Breast epithelium (tissue), 3 donors: Measurements from ENCODE around the gene LCN10.
"Not testable (repeated sequence)": the region's sequence is repeated elsewhere in the genome, so short reads cannot be mapped to it uniquely, and the experiment has no call there.

ENCODE experiments used
- CTCF ChIP-seq, 3 donors: fragments of 450-650 bp; IDR thresholded peaks; one replicate each; pipeline ENCODE4 v1.5.1; 2016 to 2017; ENCODE audit warnings: antibody characterized with exemption in 3 of 3, mild to moderate bottlenecking in 3 of 3, moderate library complexity in 3 of 3
- POLR2A ChIP-seq: fragments of 450-650 bp; IDR thresholded peaks from one replicate; pipeline ENCODE4 v1.6.1; 2016; ENCODE audit warnings: antibody characterized with exemption, mild to moderate bottlenecking, moderate library complexity

- not testable (repeated sequence) for TF ChIP-seq CTCF (IDR thresholded peaks at IDR 0.05); POLR2A
These were observed 44.2 kb upstream of the LCN10 start for GRCh38 chr9:136786983-136787382.
